ENCODE data around the gene CCR3. TPM values are rescaled to one million over a fixed set of nuclear protein-coding genes. Genes with fewer than 3 reads are reported as not detected.

Gene CCR3
- total RNA-seq, 1 donor from 2014 or later, result not detected

GRCh38 chr3:46243560-46243959 lies 1.3 kb downstream of the CCR3 start:
- peaks cover 22% of the 10 kb centered on the region for H3K27me3 Mint-ChIP-seq (ENCODE audit: low read depth)
- no peak for DNase-seq (ENCODE audit: low read depth, low spot score)
- no peak overlapping the region for H3K4me3 Mint-ChIP-seq
- H3K9me3 Mint-ChIP-seq, result no peaks in the 10 kb centered on the region
- H3K27ac Mint-ChIP-seq (ENCODE audit: unreplicated experiment), result no peak overlapping the region
- no peak for TF ChIP-seq CTCF (conservative IDR thresholded peaks at IDR 0.05)
- no peaks in the 10 kb centered on the region for H3K4me1 Mint-ChIP-seq
- H3K36me3 Mint-ChIP-seq (ENCODE audit: low read depth), result no peaks in the 10 kb centered on the region

GRCh38 chr3:46245146-46245545 lies 2.9 kb downstream of the CCR3 start:
- Mint-ChIP-seq H3K27ac (ENCODE audit: unreplicated experiment) (no peak overlapping the region), H3K4me1 (no peaks in the 10 kb centered on the region), H3K27me3 (ENCODE audit: low read depth) (peaks cover 14% of the 10 kb centered on the region), H3K4me3 (no peak overlapping the region), H3K36me3 (ENCODE audit: low read depth) (no peaks in the 10 kb centered on the region), H3K9me3 (no peaks in the 10 kb centered on the region)
- no peak for TF ChIP-seq CTCF (conservative IDR thresholded peaks at IDR 0.05)
- no peak for DNase-seq (ENCODE audit: low read depth, low spot score)

- Mint-ChIP-seq H3K27me3 (ENCODE audit: low read depth) (peaks cover 39% of the 10 kb centered on the region), H3K36me3 (ENCODE audit: low read depth) (no peaks in the 10 kb centered on the region), H3K27ac (ENCODE audit: unreplicated experiment) (no peak overlapping the region), H3K4me1 (no peaks in the 10 kb centered on the region), H3K4me3 (no peak overlapping the region), H3K9me3 (peaks cover 6% of the 10 kb centered on the region)
- DNase-seq (ENCODE audit: low read depth, low spot score), result no peak
- no peak for TF ChIP-seq CTCF (conservative IDR thresholded peaks at IDR 0.05)
Observed at GRCh38 chr3:46252980-46253379, 10.7 kb downstream of the CCR3 start.

GRCh38 chr3:46258525-46258924 lies 16.3 kb downstream of the CCR3 start:
- no peak for TF ChIP-seq CTCF (conservative IDR thresholded peaks at IDR 0.05)
- no peaks in the 10 kb centered on the region for H3K4me1 Mint-ChIP-seq
- H3K9me3 Mint-ChIP-seq, result peaks cover 3% of the 10 kb centered on the region
- no peak overlapping the region for H3K4me3 Mint-ChIP-seq
- peaks cover 35% of the 10 kb centered on the region for H3K27me3 Mint-ChIP-seq (ENCODE audit: low read depth)
- DNase-seq (ENCODE audit: low read depth, low spot score), result no peak
- H3K36me3 Mint-ChIP-seq (ENCODE audit: low read depth), result no peaks in the 10 kb centered on the region
- H3K27ac Mint-ChIP-seq (ENCODE audit: unreplicated experiment), result no peak overlapping the region

GRCh38 chr3:46261926-46262594 lies 19.8 kb downstream of the CCR3 start:
- Mint-ChIP-seq H3K27me3 (ENCODE audit: low read depth) (peaks cover 16% of the 10 kb centered on the region), H3K36me3 (ENCODE audit: low read depth) (no peaks in the 10 kb centered on the region), H3K27ac (ENCODE audit: unreplicated experiment) (no peak overlapping the region), H3K4me3 (no peak overlapping the region), H3K9me3 (no peaks in the 10 kb centered on the region), H3K4me1 (no peaks in the 10 kb centered on the region)
- DNase-seq (ENCODE audit: low read depth, low spot score), result no peak
- TF ChIP-seq CTCF (conservative IDR thresholded peaks at IDR 0.05), result no peak
